HG03460 (cell line): ENCODE data around the gene OR5M8.

ENCODE experiments used
- ATAC-seq: cut with Tn5 transposase; IDR thresholded peaks from one replicate; pipeline ENCODE4 v1.9.1; 2021; ENCODE audit not compliant: unreplicated experiment

OR5M8 gene

GRCh38 chr11:56491270-56491669 is at the start of gene OR5M8:
Gene OR5M8, minus strand, starts transcription at chr11:56491370. Its CDS starts 0 bp downstream, at chr11:56491370.
- no peak for ATAC-seq

GRCh38 chr11:56533054-56533740 is 42.0 kb upstream of the OR5M8 start:
- ATAC-seq = no peak

- no peak for ATAC-seq
Observed at GRCh38 chr11:56531856-56532255, 40.7 kb upstream of the OR5M8 start.

GRCh38 chr11:56522008-56522407 is 30.8 kb upstream of the OR5M8 start:
- ATAC-seq = no peak

- no peak for ATAC-seq
Observed at GRCh38 chr11:56513280-56513679, 22.1 kb upstream of the OR5M8 start.

- no peak for ATAC-seq
Observed at GRCh38 chr11:56509439-56509838, 18.3 kb upstream of the OR5M8 start.

- ATAC-seq = no peak
Observed at GRCh38 chr11:56497010-56497409, 5.8 kb upstream of the OR5M8 start.

- no peak for ATAC-seq
Observed at GRCh38 chr11:56495117-56495516, 3.9 kb upstream of the OR5M8 start.

GRCh38 chr11:56486801-56487200 is 4.4 kb downstream of the OR5M8 start:
- ATAC-seq = no peak

- ATAC-seq = no peak
Observed at GRCh38 chr11:56474729-56475235, 16.4 kb downstream of the OR5M8 start.

GRCh38 chr11:56473252-56473651 is 17.9 kb downstream of the OR5M8 start, which contains the start of gene OR5M3:
Gene OR5M3, minus strand, starts transcription at chr11:56473352. Its CDS starts 2,855 bp downstream, at chr11:56470497.
- no peak for ATAC-seq

GRCh38 chr11:56457076-56457475 is 34.1 kb downstream of the OR5M8 start:
- no peak for ATAC-seq

- no peak for ATAC-seq
Observed at GRCh38 chr11:56453521-56453920, 37.6 kb downstream of the OR5M8 start.
